Stimulated activated CD8-positive, alpha-beta memory T cell treated with anti-CD3 and anti-CD28 coated beads, Interleukin-7, amount 100 ng/mL, for 24 hours (primary cell): ENCODE data around the gene CYP26B1.

Experiments used
- DNase-seq: peaks from one replicate; pipeline ENCODE4 v3.0.0-alpha.2; 2020; ENCODE audit warnings: low read depth

CYP26B1 gene

GRCh38 chr2:72141032-72141645 lies 6.5 kb downstream of the CYP26B1 start:
- no peak for DNase-seq

GRCh38 chr2:72140621-72140960 lies 7.1 kb downstream of the CYP26B1 start:
- no peak for DNase-seq

GRCh38 chr2:72139874-72140620 lies 7.6 kb downstream of the CYP26B1 start:
- DNase-seq: no peak

- no peak for DNase-seq
Measured at GRCh38 chr2:72139471-72139873, 8.2 kb downstream of the CYP26B1 start.

GRCh38 chr2:72138921-72139381 lies 8.7 kb downstream of the CYP26B1 start:
- no peak for DNase-seq

- no peak for DNase-seq
Measured at GRCh38 chr2:72138011-72138881, 9.4 kb downstream of the CYP26B1 start.

GRCh38 chr2:72137498-72138010 lies 10.1 kb downstream of the CYP26B1 start:
- peak; percentile 58 for DNase-seq

- no peak for DNase-seq
Measured at GRCh38 chr2:72136933-72137497, 10.6 kb downstream of the CYP26B1 start.

- DNase-seq: no peak
Measured at GRCh38 chr2:72136331-72136730, 11.3 kb downstream of the CYP26B1 start.

GRCh38 chr2:72135921-72136320 lies 11.7 kb downstream of the CYP26B1 start:
- no peak for DNase-seq

- no peak for DNase-seq
Measured at GRCh38 chr2:72134997-72135800, 12.5 kb downstream of the CYP26B1 start.

GRCh38 chr2:72134408-72134996 lies 13.2 kb downstream of the CYP26B1 start:
- DNase-seq: no peak

GRCh38 chr2:72133721-72134407 lies 13.8 kb downstream of the CYP26B1 start:
- no peak for DNase-seq

GRCh38 chr2:72132981-72133720 lies 14.5 kb downstream of the CYP26B1 start:
- DNase-seq: no peak

GRCh38 chr2:72131916-72132841 lies 15.5 kb downstream of the CYP26B1 start:
- DNase-seq: no peak

GRCh38 chr2:72131371-72131891 lies 16.2 kb downstream of the CYP26B1 start:
- DNase-seq: no peak

GRCh38 chr2:72130659-72131360 lies 16.9 kb downstream of the CYP26B1 start:
- no peak for DNase-seq
